ENCODE measurements around the gene APP. TPM values are rescaled to one million over a fixed set of nuclear protein-coding genes. Genes with fewer than 3 reads are reported as not detected.

APP gene
- total RNA-seq, 2 experiments from 2014 or later = 39.3 to 39.4 TPM

DNA sequence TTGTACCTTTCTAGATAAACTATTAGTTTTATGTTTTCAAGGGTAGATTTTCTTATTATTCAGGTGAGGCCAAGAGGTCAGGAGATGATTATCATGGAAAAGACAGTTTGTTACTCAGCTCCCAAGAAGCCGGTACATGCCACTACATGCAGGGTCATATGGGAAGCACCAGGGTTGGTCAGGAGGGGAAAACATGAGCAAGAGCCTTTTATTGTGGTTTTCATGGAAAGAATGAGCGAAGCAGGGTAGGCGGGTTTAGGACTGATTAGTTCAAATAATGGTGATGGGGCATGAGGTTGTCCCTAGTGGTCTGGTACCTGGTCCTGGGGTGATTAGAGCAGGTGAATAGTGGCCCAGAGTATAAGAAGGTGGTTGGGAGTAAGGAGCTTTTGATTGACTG, 189.9 kb downstream of the APP start:
- no peaks in the 10 kb centered on the region for H3K9me3 Mint-ChIP-seq
- peaks cover 24% of the 10 kb centered on the region for H3K4me1 Mint-ChIP-seq (ENCODE audit: low read depth)
- DNase-seq (peak; percentile 16), ATAC-seq (peak; percentile 27)
- H3K4me3 Mint-ChIP-seq = no peak overlapping the region
- TF ChIP-seq, protein P1, sequence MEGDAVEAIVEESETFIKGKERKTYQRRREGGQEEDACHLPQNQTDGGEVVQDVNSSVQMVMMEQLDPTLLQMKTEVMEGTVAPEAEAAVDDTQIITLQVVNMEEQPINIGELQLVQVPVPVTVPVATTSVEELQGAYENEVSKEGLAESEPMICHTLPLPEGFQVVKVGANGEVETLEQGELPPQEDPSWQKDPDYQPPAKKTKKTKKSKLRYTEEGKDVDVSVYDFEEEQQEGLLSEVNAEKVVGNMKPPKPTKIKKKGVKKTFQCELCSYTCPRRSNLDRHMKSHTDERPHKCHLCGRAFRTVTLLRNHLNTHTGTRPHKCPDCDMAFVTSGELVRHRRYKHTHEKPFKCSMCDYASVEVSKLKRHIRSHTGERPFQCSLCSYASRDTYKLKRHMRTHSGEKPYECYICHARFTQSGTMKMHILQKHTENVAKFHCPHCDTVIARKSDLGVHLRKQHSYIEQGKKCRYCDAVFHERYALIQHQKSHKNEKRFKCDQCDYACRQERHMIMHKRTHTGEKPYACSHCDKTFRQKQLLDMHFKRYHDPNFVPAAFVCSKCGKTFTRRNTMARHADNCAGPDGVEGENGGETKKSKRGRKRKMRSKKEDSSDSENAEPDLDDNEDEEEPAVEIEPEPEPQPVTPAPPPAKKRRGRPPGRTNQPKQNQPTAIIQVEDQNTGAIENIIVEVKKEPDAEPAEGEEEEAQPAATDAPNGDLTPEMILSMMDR (IDR thresholded peaks at IDR 0.05) = no peak
- peaks cover 17% of the 10 kb centered on the region for H3K36me3 Mint-ChIP-seq (ENCODE audit: low read depth)
- ChIA-PET CTCF (no interaction called here), POLR2A (no interaction called here)
- intact Hi-C loops (cut with micrococcal nuclease) = no loop called here
- H3K27ac Mint-ChIP-seq = no peak overlapping the region
- H3K27me3 Mint-ChIP-seq = no peaks in the 10 kb centered on the region

GRCh38 chr21:25979845-25980616, 190.5 kb downstream of the APP start:
- TF ChIP-seq, protein P1 (IDR thresholded peaks at IDR 0.05) = no peak
- Mint-ChIP-seq H3K36me3 (ENCODE audit: low read depth) (peaks cover 20% of the 10 kb centered on the region), H3K4me3 (no peak overlapping the region), H3K4me1 (ENCODE audit: low read depth) (peaks cover 24% of the 10 kb centered on the region), H3K27me3 (no peaks in the 10 kb centered on the region), H3K27ac (peak overlapping the region; percentile 4), H3K9me3 (no peaks in the 10 kb centered on the region)
- ChIA-PET POLR2A (no interaction called here), CTCF (no interaction called here)
- intact Hi-C loops (cut with micrococcal nuclease) = no loop called here
- DNase-seq (no peak), ATAC-seq (no peak)

- POLR2A ChIA-PET = interaction anchor here (1.6 kb wide), 1 partner anchor 9 kb away, joined by 4 read pairs; no protein-coding TSS in a partner anchor
- TF ChIP-seq, protein P1 (IDR thresholded peaks at IDR 0.05) = no peak
- H3K36me3 Mint-ChIP-seq (ENCODE audit: low read depth) = peaks cover 35% of the 10 kb centered on the region
- H3K27me3 Mint-ChIP-seq = no peaks in the 10 kb centered on the region
- peaks cover 24% of the 10 kb centered on the region for H3K4me1 Mint-ChIP-seq (ENCODE audit: low read depth)
- no peak for DNase-seq
- intact Hi-C loops (cut with micrococcal nuclease) = no loop called here
- CTCF ChIA-PET = no interaction called here
- no peaks in the 10 kb centered on the region for H3K9me3 Mint-ChIP-seq
- no peak overlapping the region for H3K27ac Mint-ChIP-seq
- no peak overlapping the region for H3K4me3 Mint-ChIP-seq
- no peak for ATAC-seq
These were observed 193.4 kb downstream of the APP start for GRCh38 chr21:25977068-25977611.

DNA sequence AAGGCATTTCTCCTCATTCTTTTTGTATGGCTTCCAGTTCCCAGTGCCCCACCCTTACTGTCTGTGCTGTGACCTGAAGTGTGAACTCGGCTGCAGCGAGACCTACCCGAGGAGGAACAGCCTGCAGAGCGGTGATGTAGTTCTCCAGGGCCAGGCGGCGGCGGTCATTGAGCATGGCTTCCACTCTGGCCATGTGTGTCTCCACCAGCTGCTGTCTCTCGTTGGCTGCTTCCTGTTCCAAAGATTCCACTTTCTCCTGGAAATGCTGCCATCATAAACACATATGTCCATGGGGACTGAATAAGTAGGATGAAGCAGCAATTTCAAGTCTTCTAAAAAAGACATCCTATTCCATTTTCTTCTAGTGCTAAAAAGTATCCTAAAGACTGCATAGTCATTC, 195.6 kb downstream of the APP start:
- Mint-ChIP-seq H3K9me3 (peaks cover 7% of the 10 kb centered on the region), H3K36me3 (ENCODE audit: low read depth) (peaks cover 34% of the 10 kb centered on the region), H3K27me3 (no peaks in the 10 kb centered on the region), H3K27ac (no peak overlapping the region), H3K4me3 (no peak overlapping the region), H3K4me1 (ENCODE audit: low read depth) (peaks cover 18% of the 10 kb centered on the region)
- TF ChIP-seq, protein P1 (IDR thresholded peaks at IDR 0.05) = no peak
- no peak for ATAC-seq
- intact Hi-C loops (cut with micrococcal nuclease) = no loop called here
- DNase-seq = no peak
- ChIA-PET POLR2A (no interaction called here), CTCF (no interaction called here)

DNA sequence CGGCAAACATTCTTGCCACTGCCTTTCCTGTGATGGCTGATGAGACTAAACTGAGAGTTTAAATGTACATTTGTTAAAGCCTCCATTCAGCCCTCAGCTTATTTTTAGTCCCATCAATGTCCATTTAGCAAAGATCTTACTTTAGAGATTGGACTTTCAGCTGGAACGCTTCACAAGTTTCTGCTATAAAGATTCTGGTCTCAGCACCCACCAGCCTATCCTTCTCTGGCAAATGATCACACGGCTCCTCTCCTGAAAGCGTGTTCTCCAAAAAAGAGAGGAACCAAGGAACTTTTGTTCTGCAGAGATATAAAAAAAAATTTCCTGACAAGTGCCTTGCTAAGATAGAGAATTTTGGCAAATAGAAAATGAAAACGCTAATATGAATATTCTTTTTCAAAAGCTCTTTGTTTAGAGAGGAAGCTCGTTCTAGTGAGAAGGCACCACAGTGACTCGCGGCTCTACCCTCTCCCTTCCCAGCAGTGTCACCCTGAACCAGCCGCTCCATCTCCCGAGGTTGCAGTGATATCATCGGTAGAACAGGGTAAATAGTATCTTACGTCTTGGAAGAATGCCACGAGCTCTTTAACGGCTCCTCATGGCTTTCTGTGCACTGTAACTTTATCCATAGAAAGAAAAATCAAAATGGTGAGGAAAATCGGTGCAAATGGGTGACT, 200.2 kb downstream of the APP start:
- no peak for ATAC-seq
- no peak overlapping the region for H3K4me3 Mint-ChIP-seq
- CTCF ChIA-PET = no interaction called here
- POLR2A ChIA-PET = interaction anchor here (0.6 kb wide), 1 partner anchor 28 kb away, joined by 3 read pairs; no protein-coding TSS in a partner anchor
- intact Hi-C loops (cut with micrococcal nuclease) = no loop called here
- H3K27me3 Mint-ChIP-seq = no peaks in the 10 kb centered on the region
- TF ChIP-seq, protein P1 (IDR thresholded peaks at IDR 0.05) = no peak
- H3K27ac Mint-ChIP-seq = no peak overlapping the region
- DNase-seq = no peak
- peaks cover 7% of the 10 kb centered on the region for H3K9me3 Mint-ChIP-seq
- H3K36me3 Mint-ChIP-seq (ENCODE audit: low read depth) = peaks cover 37% of the 10 kb centered on the region
- peaks cover 5% of the 10 kb centered on the region for H3K4me1 Mint-ChIP-seq (ENCODE audit: low read depth)

Data from activated CD8-positive, alpha-beta T cell treated with anti-CD3 and anti-CD28 coated beads for 36 hours (primary cell).